Purkinje cell (primary cell): ENCODE measurements around the gene GLRX2. TPM values are rescaled to one million over a fixed set of nuclear protein-coding genes. Genes with fewer than 3 reads are reported as not detected.

Experiments used
- polyA plus RNA-seq: library from polyadenylated mRNA; unstranded; fragments of >200 nt; fragmentation: Nextera tagmentation; gene quantifications from 2 replicates; pipeline ENCODE4 v1.2.1, GENCODE V29; 2014

GLRX2 gene, protein sequence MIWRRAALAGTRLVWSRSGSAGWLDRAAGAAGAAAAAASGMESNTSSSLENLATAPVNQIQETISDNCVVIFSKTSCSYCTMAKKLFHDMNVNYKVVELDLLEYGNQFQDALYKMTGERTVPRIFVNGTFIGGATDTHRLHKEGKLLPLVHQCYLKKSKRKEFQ
- polyA plus RNA-seq: 39.9 and 52.9 TPM in 2 replicates

DNA sequence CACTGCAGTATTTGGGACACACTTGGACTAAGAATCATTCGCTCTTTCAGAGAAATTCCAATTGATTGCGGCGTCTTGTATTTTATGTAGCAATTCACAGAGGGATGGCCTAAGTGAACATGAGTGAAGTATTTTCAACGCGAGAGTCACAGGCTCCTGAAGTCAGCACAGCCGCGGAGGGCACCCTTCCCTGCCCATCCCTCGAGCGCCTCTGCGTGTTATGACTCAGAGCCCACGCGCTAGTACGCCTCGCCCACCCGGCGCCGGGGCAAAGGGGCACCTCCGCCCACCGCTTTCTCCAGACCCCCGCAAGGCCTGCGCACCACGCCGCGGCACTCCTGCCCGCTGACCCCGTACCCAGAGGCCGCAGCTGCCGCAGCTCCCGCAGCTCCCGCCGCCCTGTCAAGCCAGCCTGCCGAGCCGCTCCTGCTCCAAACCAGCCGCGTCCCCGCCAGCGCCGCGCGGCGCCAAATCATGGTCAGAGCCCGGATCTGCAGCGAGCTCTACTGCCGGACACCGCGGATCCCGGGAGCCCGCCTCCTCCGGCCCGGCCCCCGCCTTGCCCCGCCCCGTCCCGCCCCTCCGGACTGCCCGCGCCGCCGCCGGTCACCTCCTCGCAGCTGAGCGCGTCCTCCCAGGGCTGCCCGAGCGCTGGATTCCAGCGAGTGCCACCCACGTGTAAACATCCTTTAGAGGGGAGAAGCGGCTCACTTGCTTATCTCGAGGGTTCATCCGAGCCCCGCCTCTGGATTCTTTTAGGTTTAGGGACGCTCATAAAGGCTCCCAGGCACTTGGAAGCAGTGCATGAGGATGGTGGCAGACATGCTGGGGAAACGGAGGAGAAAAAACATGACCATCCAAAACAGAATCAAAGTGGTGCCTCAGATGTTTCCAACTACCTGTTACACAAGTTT is at the start of gene GLRX2:
TSS of gene GLRX2 (minus strand) at position 508 of the 914 bp plus-strand sequence. CDS start at position 476, 32 bp downstream.

DNA sequence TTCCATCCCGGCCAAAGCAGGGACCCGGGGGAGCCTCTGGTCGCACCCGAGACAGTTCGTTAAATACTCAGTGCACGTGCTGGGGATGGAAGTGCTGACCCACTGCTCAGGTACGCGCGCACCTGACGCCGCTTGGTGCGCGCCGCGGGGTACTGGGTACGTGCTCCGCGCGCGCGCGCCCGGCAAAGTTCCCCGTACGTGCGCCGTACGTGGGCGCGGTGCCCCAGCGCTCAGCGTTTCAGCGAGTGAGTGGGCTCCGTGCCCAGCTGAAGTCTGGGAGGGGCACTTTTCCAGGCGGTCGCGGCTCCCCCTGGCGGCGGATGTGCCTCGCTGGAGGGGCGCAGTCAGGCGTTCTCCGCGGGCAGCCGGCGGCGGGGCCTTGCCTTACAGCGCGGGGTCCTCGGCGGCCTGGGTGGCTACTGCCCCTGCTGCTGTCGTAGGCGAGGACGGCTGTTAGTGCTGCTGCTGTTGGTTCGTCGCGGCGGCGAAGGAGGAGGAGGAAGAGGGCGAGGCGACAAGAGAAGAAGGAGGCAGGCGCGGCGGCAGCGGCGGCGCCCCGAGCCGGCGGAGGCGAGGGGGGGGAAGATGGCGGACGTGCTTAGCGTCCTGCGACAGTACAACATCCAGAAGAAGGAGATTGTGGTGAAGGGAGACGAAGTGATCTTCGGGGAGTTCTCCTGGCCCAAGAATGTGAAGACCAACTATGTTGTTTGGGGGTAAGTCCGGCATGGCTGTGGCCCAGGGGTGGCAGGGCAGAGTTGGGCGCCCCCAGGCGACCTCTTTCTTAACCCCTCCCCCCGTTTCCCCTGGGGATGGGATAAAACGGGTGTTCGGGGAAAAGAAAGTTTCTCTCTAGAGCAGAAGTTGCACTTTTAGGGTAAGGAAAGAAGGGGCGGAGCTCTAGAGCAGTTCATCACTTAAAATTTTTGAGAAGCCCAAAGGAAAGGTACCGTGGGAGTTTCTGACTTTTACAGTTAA is 16.7 kb upstream of the GLRX2 start, which contains the start of gene CDC73:
TSS of gene CDC73 (plus strand) at position 416 of the 978 bp plus-strand sequence. CDS start at position 586, 170 bp downstream.

DNA sequence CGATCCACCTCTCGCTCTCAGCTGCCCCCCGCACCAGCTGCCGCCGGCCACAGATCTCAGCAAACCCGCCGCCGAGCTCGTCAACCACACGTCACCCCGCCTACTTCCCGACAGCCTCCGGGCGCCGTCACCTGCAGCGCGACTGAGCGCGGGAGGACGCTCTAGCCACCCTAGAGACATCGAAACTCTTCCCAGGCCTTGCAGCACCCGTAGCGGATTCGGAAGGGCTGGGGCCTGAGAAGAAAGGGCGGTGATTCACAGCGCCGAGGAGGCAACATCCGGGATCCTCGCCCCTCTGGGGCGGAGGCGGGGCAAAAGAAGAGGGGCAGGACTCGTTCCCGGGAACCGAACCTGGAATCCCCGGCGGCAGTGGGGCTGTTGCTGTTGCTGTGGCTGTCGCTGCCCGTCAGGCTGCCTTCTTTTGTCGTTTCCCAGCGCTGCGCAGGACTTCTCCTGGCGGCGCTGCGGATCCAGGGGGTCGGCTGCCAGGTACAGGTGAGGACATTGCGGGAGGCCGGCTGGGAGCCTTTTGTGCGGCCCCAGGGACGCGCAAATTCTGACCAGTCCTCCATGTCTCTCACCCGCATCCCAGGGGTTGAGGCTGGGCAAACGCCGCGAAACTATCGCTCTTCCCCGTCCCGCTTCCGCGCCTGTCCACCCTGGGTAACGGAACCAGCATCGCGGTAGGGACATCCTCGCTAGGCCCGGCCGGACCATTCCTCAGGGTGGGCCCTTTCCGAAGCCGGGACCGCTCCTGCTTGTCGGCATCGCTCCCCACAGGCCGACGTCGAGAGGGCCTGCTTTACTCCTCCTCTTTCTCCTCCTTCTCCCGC is 45.7 kb downstream of the GLRX2 start, which contains the start of the genes RO60 and UCHL5:
TSS of gene RO60 (plus strand) at position 331 of the 833 bp plus-strand sequence. CDS start 9,443 bp downstream, outside the sequence.
TSS of gene UCHL5 (minus strand) at position 79 of the 833 bp plus-strand sequence. CDS start 100 bp downstream, outside the sequence.

Other genes with a start within 250 kb of the GLRX2 start
- gene UCHL5, start 46.1 kb downstream of the GLRX2 start, polyA plus RNA-seq: 73.1 and 73.2 TPM in 2 replicates
- 101 and 123 TPM in 2 replicates for gene RO60, start 45.8 kb downstream of the GLRX2 start, polyA plus RNA-seq
- gene CDC73, start 16.6 kb upstream of the GLRX2 start, polyA plus RNA-seq: 37.6 and 40.1 TPM in 2 replicates
- gene B3GALT2, start 81.2 kb upstream of the GLRX2 start, polyA plus RNA-seq: 17.1 and 34.0 TPM in 2 replicates